GM21423 (cell line): ENCODE data around the gene CASTOR1.

ENCODE experiments used
- ATAC-seq: cut with Tn5 transposase; IDR thresholded peaks from one replicate; pipeline ENCODE4 v1.9.1; 2021; ENCODE audit warnings: mild to moderate bottlenecking, moderate library complexity; ENCODE audit not compliant: unreplicated experiment

Gene CASTOR1

DNA sequence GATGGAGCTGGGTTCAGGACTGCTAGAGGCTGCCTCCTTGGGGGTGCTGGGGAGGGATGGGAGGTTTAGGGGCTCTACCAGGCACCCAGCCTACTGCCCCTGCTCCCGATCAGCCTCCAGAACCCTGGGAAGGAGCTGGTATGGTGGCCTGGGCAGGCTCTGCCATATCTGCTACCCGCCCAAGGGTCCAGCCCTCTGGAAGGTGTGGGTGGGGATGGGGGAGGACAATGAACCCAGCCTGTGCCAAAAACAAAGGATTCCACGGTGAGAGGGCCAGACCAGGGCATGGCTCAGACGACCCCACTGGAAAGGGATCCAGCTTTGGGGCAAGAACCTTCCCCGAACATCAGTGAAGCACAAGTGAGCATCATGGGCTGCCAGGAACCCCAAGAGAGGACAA lies 3.0 kb downstream of the CASTOR1 start:
- no peak for ATAC-seq

- no peak for ATAC-seq
These were observed 3.5 kb downstream of the CASTOR1 start for GRCh38 chr22:30285846-30286200.

GRCh38 chr22:30285176-30285845 lies 4.0 kb downstream of the CASTOR1 start:
- ATAC-seq, result no peak

- no peak for ATAC-seq
These were observed 4.6 kb downstream of the CASTOR1 start for GRCh38 chr22:30284666-30285065.

DNA sequence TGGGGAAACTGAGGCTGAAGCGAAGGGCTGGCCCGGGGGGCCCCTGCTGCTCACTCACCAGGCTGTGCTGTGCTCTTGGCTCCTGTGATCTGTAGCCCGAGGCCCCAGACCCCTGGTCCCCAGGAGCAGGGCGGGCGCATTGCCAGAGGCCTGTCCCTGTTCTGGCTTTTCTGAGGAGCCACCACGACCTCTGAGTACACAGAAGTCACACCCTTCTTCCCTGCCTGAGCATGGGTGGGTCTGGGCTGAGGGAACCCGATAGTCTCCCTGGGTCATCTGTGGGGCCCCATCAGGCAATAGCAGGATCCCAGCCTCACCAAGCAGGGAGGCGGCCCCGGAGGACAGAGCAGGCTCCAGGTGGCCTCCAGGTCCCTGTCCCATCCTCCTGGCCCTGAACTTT lies 5.1 kb downstream of the CASTOR1 start:
- no peak for ATAC-seq

DNA sequence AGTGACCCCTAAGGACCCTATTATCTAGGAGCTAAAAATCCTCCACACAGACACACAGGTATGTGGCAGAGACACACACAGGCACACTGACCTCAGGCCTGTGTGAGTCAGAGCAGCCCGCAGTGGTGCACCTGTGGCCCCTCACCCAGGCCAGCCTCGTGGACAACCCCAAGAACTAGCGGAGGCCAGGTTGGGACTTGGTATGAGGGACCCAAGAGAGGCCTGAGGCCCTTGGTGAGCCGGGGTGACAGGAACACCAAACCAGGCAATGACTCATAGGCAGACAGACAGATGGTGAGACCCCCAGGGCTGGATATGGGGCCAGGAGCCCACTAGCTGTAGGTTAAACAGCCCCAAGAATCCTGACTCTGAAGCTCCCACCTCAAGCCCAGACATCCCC lies 6.0 kb downstream of the CASTOR1 start:
- no peak for ATAC-seq

GRCh38 chr22:30282616-30283046 lies 6.7 kb downstream of the CASTOR1 start:
- no peak for ATAC-seq

- ATAC-seq, result no peak
These were observed 8.8 kb downstream of the CASTOR1 start for GRCh38 chr22:30280505-30280904.

- no peak for ATAC-seq
These were observed 9.4 kb downstream of the CASTOR1 start for GRCh38 chr22:30279932-30280331.

DNA sequence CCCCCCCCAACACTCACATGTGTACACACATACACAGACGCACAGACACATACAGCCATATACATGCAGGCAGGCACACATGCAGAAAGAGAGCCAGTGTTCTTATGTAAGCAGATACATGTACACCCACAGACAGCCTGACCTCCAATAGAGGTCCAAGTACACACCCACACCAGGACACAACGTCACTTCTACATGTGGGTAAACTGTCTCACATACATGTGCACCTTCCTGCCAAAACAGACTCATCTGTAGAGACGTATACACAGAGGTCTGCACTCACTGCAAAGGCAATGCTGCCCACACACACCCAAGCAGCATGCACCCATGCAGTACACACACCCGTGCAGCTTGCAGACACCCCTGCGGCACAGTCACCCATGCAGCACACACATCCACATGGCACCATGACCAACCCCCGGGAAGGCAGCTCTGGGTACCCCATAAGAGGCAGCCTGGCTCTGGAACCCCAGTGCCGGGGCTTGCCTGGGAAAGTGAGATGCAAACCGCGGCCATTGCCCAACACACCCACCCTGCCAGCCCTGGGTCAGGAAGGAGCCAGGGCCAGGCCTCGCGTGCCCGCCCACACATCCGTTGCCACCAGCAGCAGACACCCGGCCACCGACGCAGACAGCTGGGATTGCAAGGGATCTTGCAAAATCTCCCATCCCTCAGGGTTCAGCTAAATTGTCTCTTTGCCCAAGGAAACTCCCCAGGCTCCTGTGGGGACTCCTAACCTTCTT lies 10.1 kb downstream of the CASTOR1 start:
- ATAC-seq, result no peak

DNA sequence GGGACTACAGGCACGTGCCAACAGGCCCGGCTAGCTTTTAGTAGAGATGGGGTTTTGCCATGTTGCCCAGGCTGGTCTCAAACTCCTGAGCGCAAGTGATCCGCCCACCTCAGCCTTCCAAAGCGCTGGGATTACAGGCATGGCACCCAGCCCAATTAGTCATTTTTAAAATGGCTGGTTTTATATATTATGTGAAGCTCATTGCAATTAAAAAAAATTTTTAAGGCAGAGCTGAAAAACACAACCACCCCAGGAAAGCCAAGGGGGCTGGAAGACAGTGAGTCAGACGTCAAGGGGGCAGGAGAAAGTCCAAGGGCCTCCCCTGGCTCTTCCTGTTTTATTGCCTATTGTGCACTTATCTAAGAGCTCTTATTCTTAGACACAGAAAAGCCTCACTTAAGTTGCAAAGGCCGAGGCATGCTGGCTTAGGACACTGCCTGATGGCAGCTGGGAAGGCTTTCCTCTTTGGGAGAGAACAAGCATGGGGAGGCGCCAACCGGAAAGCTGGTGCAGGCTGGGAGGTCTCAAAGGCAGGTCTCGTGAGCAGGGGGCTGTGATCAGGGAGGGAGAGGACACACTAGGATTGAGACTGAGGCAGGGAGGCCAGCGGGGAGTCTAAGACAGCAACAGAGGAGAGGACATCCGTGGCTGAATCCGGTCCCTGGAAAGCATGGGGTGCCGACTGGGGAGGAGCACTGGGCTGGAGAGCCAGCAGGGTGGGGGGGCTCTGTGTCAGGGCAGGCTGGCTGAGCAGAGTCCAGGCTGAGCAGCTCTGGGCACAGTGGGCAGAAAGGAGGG lies 11.6 kb downstream of the CASTOR1 start:
- ATAC-seq, result no peak

- ATAC-seq, result no peak
These were observed 13.3 kb downstream of the CASTOR1 start for GRCh38 chr22:30276039-30276438.

GRCh38 chr22:30275625-30276024 lies 13.7 kb downstream of the CASTOR1 start:
- ATAC-seq, result no peak

- no peak for ATAC-seq
These were observed 14.9 kb downstream of the CASTOR1 start for GRCh38 chr22:30274437-30274812.

GRCh38 chr22:30273711-30274436 lies 15.4 kb downstream of the CASTOR1 start:
- ATAC-seq, result no peak

- ATAC-seq, result no peak
These were observed 16.3 kb downstream of the CASTOR1 start for GRCh38 chr22:30272781-30273601.

DNA sequence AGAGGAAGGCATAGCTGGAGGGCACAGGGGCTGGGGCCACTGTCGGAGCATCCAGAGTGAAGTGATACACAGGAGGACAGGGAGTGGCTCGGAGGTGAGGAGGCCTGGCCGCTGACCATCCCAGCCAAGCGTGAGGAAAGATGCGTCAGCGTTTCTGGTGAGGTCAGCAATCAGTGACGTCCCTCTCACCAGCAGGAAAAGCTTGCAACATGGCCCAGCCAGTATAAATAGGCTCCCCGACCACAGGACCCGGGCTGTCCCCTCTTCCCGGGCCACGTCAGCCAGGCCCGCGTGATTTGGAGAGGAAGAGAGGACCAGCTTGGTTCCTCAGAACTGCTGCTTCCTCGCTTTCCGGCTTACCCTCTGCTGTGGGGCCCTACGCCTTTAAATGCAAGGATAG lies 18.5 kb downstream of the CASTOR1 start:
- no peak for ATAC-seq

GRCh38 chr22:30268331-30268730 lies 21.0 kb downstream of the CASTOR1 start:
- ATAC-seq, result no peak

GRCh38 chr22:30267382-30268302 lies 21.7 kb downstream of the CASTOR1 start:
- no peak for ATAC-seq
